SK-N-SH treated with all-trans-retinoic acid at 6 μM for 48 hours (cell line): ENCODE measurements around the gene DNAL4.
"Not testable (repeated sequence)": the region's sequence is repeated elsewhere in the genome, so short reads cannot be mapped to it uniquely, and the experiment has no call there.

ENCODE experiments used
- ATAC-seq: fragments of 200-7000 bp; cut with Tn5 transposase; 3 replicates; pipeline ENCODE4 v1.9.1; 2020; ENCODE audit warnings: mild to moderate bottlenecking, moderate library complexity
- ARNTL ChIP-seq: fragments of 450-650 bp; formaldehyde crosslinking; IDR thresholded peaks from 2 replicates; pipeline ENCODE4 v1.5.0; 2020; ENCODE audit warnings: low read depth, mild to moderate bottlenecking, moderate library complexity, borderline replicate concordance
- BACH2 ChIP-seq: fragments of 250-450 bp; sonication (Bioruptor Pico); IDR thresholded peaks from 2 replicates; pipeline ENCODE4 v1.9.0; 2021; ENCODE audit warnings: mild to moderate bottlenecking, borderline replicate concordance
- CREB5 ChIP-seq: fragments of 250-450 bp; sonication (Bioruptor Pico); IDR thresholded peaks from 2 replicates; pipeline ENCODE4 v1.5.1; 2020; ENCODE audit warnings: low read depth, mild to moderate bottlenecking, moderate library complexity
- CSRNP3 ChIP-seq: fragments of 250-450 bp; sonication (Bioruptor Pico); IDR thresholded peaks from 2 replicates; pipeline ENCODE4 v1.5.1; 2021; ENCODE audit warnings: mild to moderate bottlenecking, moderate library complexity
- ESRRG ChIP-seq: fragments of 250-450 bp; sonication (Bioruptor Pico); IDR thresholded peaks from 2 replicates; pipeline ENCODE4 v1.6.1; 2021; ENCODE audit warnings: mild to moderate bottlenecking
- GLIS3 ChIP-seq: fragments of 250-450 bp; sonication (Bioruptor Pico); IDR thresholded peaks from 2 replicates; pipeline ENCODE4 v1.5.0; 2020; ENCODE audit warnings: mild to moderate bottlenecking, moderate library complexity
- ISL1 ChIP-seq: fragments of 250-450 bp; sonication (Bioruptor Pico); IDR thresholded peaks from 2 replicates; pipeline ENCODE4 v2.1.2; 2022; ENCODE audit warnings: mild to moderate bottlenecking, moderate library complexity
- OSR1 ChIP-seq: fragments of 250-450 bp; sonication (Bioruptor Pico); IDR thresholded peaks from 2 replicates; pipeline ENCODE4 v1.8.0; 2022; ENCODE audit warnings: moderate library complexity, mild to moderate bottlenecking, inconsistent platforms
- PATZ1 ChIP-seq: fragments of 250-450 bp; sonication (Bioruptor Pico); IDR thresholded peaks from 2 replicates; pipeline ENCODE4 v1.8.0; 2020; ENCODE audit warnings: mild to moderate bottlenecking, moderate library complexity, borderline replicate concordance
- POU6F1 ChIP-seq: fragments of 250-450 bp; sonication (Bioruptor Pico); IDR thresholded peaks from 2 replicates; pipeline ENCODE4 v1.8.0; 2021; ENCODE audit warnings: low read depth, mild to moderate bottlenecking, moderate library complexity, borderline replicate concordance
- RARB ChIP-seq: fragments of 250-450 bp; sonication (Bioruptor Pico); IDR thresholded peaks from 2 replicates; pipeline ENCODE4 v1.8.0; 2021; ENCODE audit warnings: mild to moderate bottlenecking, moderate library complexity
- SNAI2 ChIP-seq: fragments of 250-450 bp; sonication (Bioruptor Pico); IDR thresholded peaks from 2 replicates; pipeline ENCODE4 v1.5.0; 2020; ENCODE audit warnings: mild to moderate bottlenecking, moderate library complexity
- TCF4 ChIP-seq: fragments of 250-450 bp; sonication (Bioruptor Pico); IDR thresholded peaks from 2 replicates; pipeline ENCODE4 v1.8.0; 2021; ENCODE audit warnings: mild to moderate bottlenecking, moderate library complexity, borderline replicate concordance
- TSHZ2 ChIP-seq: fragments of 250-450 bp; sonication (Bioruptor Pico); IDR thresholded peaks from 2 replicates; pipeline ENCODE4 v1.5.0; 2020; ENCODE audit warnings: mild to moderate bottlenecking, moderate library complexity
- ZC3H10 ChIP-seq: fragments of 250-450 bp; sonication (Bioruptor Pico); IDR thresholded peaks from 2 replicates; pipeline ENCODE4 v1.5.1; 2021; ENCODE audit warnings: mild to moderate bottlenecking, moderate library complexity
- ZFP3 ChIP-seq: fragments of 250-450 bp; sonication (Bioruptor Pico); IDR thresholded peaks from 2 replicates; pipeline ENCODE4 v1.5.0; 2020; ENCODE audit warnings: mild to moderate bottlenecking, moderate library complexity
- ZFP30 ChIP-seq: fragments of 450-650 bp; formaldehyde crosslinking; IDR thresholded peaks from 2 replicates; pipeline ENCODE4 v1.5.0; 2022; ENCODE audit warnings: mild to moderate bottlenecking, moderate library complexity
- ZNF565 ChIP-seq: fragments of 450-650 bp; formaldehyde crosslinking; conservative IDR thresholded peaks from 2 replicates; pipeline ENCODE4 v1.5.0; 2020; ENCODE audit warnings: low read depth, mild to moderate bottlenecking, moderate library complexity
- ZNF70 ChIP-seq: fragments of 450-650 bp; formaldehyde crosslinking; IDR thresholded peaks from 2 replicates; pipeline ENCODE4 v1.5.0; 2020; ENCODE audit warnings: mild to moderate bottlenecking, moderate library complexity
- ZNF8 ChIP-seq: fragments of 450-650 bp; formaldehyde crosslinking; IDR thresholded peaks from 2 replicates; pipeline ENCODE4 v1.5.0; 2020; ENCODE audit warnings: mild to moderate bottlenecking, moderate library complexity

Gene DNAL4

GRCh38 chr22:38817196-38817595 lies 23.3 kb upstream of the DNAL4 start (continued):
- TF ChIP-seq CSRNP3 (no peak), ISL1 (CRISPR knock-in tag) (no peak), ZNF70 (no peak), RARB (no peak)

- no peak for ATAC-seq
- TF ChIP-seq ZC3H10 (CRISPR knock-in tag): no peak
- TF ChIP-seq RARB: no peak
- no peak for TF ChIP-seq ESRRG
- TF ChIP-seq TCF4 (CRISPR knock-in tag): no peak
- TF ChIP-seq ARNTL: no peak
- no peak for TF ChIP-seq ZNF8 (CRISPR knock-in tag)
- TF ChIP-seq, all 23 proteins: peak for 0
Observed at GRCh38 chr22:38815842-38816241, 21.9 kb upstream of the DNAL4 start.

GRCh38 chr22:38811241-38811640 lies 17.3 kb upstream of the DNAL4 start:
- TF ChIP-seq ISL1 (CRISPR knock-in tag): no peak
- TF ChIP-seq TCF4 (CRISPR knock-in tag): no peak
- no peak for TF ChIP-seq ZFP30 (CRISPR knock-in tag)
- TF ChIP-seq ZNF565 (CRISPR knock-in tag): no peak
- no peak for TF ChIP-seq GLIS3 (CRISPR knock-in tag)
- TF ChIP-seq ESRRG: no peak
- TF ChIP-seq CSRNP3: no peak
- no peak for TF ChIP-seq SNAI2 (CRISPR knock-in tag)
- no peak for TF ChIP-seq ZC3H10 (CRISPR knock-in tag)
- no peak for TF ChIP-seq TSHZ2 (CRISPR knock-in tag)
- no peak for TF ChIP-seq ZFP3 (CRISPR knock-in tag)
- TF ChIP-seq OSR1 (CRISPR knock-in tag): no peak
- TF ChIP-seq BACH2 (CRISPR knock-in tag): no peak
- TF ChIP-seq RARB: no peak
- no peak for TF ChIP-seq PATZ1 (CRISPR knock-in tag)
- no peak for TF ChIP-seq ZNF8 (CRISPR knock-in tag)
- no peak for TF ChIP-seq ZNF70
- TF ChIP-seq POU6F1 (CRISPR knock-in tag): no peak
- TF ChIP-seq ARNTL: no peak
- TF ChIP-seq CREB5 (CRISPR knock-in tag): no peak
- ATAC-seq: no peak

- ATAC-seq: not testable (repeated sequence)
Observed at GRCh38 chr22:38805041-38805593, 11.2 kb upstream of the DNAL4 start.
